GM04503 (cell line): ENCODE data around the gene YPEL1.

ENCODE experiments used
- DNase-seq: peaks from one replicate; pipeline ENCODE4 v3.0.0-alpha.2; 2012; ENCODE audit warnings: low read depth

YPEL1 gene

GRCh38 chr22:21652547-21653545 lies 82.7 kb downstream of the YPEL1 start:
- DNase-seq, result no peak

DNA sequence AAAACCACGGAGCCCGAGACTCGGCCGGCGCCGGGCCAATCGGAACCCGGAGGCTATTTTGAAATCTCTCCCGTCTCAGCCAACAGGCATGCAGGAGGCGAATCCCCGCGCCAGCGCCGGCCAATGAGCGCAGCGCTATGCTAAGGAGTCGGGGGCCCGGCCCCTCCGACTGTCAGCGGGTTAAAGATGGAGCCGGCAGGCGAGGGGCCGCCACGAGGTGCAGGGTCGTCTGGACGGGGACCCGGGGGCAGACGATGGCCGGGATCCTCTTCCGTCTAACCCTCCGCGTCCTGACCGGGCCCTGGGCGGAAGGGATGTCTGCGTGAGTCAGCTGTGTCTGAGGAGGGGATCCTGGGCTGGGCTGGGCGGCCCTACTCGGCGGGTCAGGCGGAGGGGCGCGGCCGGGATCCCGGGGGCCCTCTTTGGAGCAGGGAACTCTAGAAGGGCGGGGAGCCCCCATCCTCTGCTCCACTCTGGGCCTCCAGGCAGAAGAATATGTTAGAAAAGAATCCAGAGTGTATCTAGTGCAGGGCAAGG lies 83.5 kb downstream of the YPEL1 start:
- DNase-seq, result no peak

DNA sequence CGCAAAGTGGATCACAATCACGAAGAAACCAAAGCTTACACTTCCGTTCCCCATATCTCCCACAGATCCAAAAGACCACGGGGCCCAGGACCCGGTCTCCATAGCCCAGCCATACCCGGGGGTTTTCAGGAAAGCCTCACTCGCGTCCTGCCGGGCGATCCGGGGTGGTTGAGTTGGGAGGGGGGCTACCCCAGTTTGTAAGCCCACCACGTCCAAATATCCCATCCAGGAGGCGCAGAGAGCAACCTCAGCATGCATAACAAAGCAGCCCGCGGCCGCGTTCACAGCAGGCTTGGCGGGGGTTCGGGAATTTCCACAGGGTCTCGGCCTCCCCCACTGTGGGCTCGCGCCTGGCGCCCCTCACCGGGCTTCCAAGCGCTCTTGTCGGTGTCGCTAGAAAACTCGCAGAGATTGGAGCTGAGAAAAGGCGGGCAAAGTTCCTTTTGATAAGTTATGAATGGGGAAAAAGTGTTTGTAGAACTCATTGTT lies 84.0 kb downstream of the YPEL1 start:
- DNase-seq, result no peak

DNA sequence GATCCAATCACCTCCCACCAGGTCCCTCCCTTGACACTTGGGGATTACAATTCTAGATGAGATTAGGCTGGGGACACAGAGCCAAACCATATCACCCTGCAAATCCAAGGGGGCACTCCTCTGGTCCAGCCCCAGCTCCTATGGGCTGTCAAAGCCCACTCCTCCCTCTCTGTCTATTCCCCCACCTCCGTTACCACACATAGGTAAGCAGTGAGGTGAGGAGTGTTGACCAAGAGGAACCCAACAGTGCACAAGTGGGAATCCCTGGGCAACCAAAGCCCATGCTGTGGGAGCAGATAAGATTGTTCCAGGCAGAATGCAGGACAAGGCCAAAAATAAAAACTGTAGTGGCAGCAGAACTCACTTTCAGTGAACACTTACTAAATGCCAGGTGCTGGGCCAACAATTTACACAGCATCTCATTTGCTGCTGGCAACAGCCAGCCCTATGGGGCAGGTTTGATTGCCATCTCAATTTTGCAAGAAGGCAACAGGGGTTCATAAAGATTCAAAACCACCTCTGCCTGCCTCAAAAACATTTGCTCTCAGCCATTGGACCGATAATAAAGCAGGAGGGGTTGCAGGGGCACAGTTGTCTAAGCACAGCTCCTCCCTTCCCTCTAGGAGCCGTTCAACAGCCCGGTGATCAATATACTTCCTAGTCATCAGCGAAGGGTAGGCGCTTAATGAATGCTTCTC lies 84.6 kb downstream of the YPEL1 start:
- no peak for DNase-seq

DNA sequence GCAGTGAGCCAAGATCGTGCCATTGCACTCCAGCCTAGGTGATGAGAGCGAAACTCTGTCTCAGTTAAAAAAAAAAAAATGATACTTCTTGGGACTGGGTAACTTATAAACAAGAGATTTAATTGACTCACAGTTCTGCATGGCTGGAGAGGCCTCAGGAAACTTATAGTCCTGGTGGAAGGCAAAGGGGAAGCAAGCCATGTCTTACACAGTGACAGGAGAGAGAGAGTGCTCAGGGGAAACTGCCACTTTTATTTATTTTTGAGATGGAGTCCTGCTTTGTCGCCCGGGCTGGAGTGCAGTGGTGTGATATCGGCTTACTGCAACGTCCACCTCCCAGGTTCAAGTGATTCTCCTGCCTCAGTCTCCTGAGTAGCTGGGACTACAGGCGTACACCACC lies 85.3 kb downstream of the YPEL1 start:
- no peak for DNase-seq
